Measurements from ENCODE around the gene JAK1.

DNA sequence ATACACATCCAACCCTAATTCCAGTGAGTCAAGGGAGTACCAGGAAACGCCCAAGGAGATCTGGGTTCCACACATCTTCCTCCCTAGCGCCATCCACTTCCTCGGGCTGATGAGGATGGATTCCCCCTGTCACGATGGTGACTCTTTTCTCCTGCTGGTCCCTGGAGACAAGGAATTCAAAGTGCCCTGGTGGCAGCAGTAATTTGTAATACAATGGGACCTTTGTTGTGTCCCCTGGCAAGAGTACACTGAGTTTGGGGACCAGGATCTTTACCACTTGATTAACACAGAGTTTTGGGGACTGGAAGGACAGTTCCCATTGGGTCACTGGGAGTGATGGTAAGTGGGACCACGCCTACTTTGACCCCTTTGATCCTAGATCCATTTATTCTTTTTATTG, 9.4 kb upstream of the JAK1 start:
- TF ChIP-seq CTCF (IDR thresholded peaks at IDR 0.05) (no peak), POLR2AphosphoS5 (IDR thresholded peaks at IDR 0.05; ENCODE audit: low read depth, low read length) (no peak)
- TF ChIP-seq, protein P1, sequence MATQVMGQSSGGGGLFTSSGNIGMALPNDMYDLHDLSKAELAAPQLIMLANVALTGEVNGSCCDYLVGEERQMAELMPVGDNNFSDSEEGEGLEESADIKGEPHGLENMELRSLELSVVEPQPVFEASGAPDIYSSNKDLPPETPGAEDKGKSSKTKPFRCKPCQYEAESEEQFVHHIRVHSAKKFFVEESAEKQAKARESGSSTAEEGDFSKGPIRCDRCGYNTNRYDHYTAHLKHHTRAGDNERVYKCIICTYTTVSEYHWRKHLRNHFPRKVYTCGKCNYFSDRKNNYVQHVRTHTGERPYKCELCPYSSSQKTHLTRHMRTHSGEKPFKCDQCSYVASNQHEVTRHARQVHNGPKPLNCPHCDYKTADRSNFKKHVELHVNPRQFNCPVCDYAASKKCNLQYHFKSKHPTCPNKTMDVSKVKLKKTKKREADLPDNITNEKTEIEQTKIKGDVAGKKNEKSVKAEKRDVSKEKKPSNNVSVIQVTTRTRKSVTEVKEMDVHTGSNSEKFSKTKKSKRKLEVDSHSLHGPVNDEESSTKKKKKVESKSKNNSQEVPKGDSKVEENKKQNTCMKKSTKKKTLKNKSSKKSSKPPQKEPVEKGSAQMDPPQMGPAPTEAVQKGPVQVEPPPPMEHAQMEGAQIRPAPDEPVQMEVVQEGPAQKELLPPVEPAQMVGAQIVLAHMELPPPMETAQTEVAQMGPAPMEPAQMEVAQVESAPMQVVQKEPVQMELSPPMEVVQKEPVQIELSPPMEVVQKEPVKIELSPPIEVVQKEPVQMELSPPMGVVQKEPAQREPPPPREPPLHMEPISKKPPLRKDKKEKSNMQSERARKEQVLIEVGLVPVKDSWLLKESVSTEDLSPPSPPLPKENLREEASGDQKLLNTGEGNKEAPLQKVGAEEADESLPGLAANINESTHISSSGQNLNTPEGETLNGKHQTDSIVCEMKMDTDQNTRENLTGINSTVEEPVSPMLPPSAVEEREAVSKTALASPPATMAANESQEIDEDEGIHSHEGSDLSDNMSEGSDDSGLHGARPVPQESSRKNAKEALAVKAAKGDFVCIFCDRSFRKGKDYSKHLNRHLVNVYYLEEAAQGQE (IDR thresholded peaks at IDR 0.05; ENCODE audit: insufficient read depth in 1 of 2, low read depth in 2 of 2, low read length in 1 of 2), result no peak

Measured in Panc1 (cell line).